Thoracic aorta (tissue), 2 donors: ENCODE measurements around the gene WNT10A. TPM values are rescaled to one million over a fixed set of nuclear protein-coding genes. Genes with fewer than 3 reads are reported as not detected.
"Not testable (repeated sequence)": the region's sequence is repeated elsewhere in the genome, so short reads cannot be mapped to it uniquely, and the experiment has no call there.

Experiments used
- ATAC-seq: fragments of 150-250 bp; one replicate; pipeline ENCODE4 v1.8.0; 2017; ENCODE audit warnings: low read depth; ENCODE audit not compliant: insufficient number of reproducible peaks, low FRiP score
- DNase-seq: peaks from one replicate; pipeline ENCODE4 v3.0.0-alpha.2; 2020; ENCODE audit warnings: low spot score
- H3K27ac ChIP-seq, 2 donors: fragments of 200-600 bp; sonication (generic); 1 replicate in 1 of 2; 2 replicates in 1 of 2; pipeline ENCODE4 v1.5.1; 2016; ENCODE audit warnings: mild to moderate bottlenecking in 2 of 2, moderate library complexity in 2 of 2
- H3K27me3 ChIP-seq: fragments of 200-600 bp; sonication (generic); replicated peaks from 2 replicates; pipeline ENCODE4 v1.6.0; 2016; ENCODE audit warnings: mild to moderate bottlenecking; ENCODE audit not compliant: insufficient read depth
- H3K36me3 ChIP-seq: fragments of 200-600 bp; sonication (generic); one replicate; pipeline ENCODE4 v1.5.1; 2016
- H3K4me1 ChIP-seq, 2 donors: fragments of 200-600 bp; sonication (generic); 1 replicate in 1 of 2; 2 replicates in 1 of 2; pipeline versions ENCODE4 v1.5.1 to v1.6.0; 2016; ENCODE audit warnings: low read depth in 2 of 2, mild to moderate bottlenecking in 1 of 2; ENCODE audit not compliant: control insufficient read depth in 1 of 2
- H3K4me3 ChIP-seq: fragments of 200-600 bp; sonication (generic); 2 replicates; pipeline ENCODE4 v1.5.1; 2016; ENCODE audit warnings: mild to moderate bottlenecking
- H3K9me3 ChIP-seq: fragments of 200-600 bp; sonication (generic); 2 replicates; pipeline ENCODE4 v1.5.1; 2016
- total RNA-seq, 2 donors: library from RNA; depleted of rRNA; stranded (reverse); fragments of >200 nt; gene quantifications; one replicate each; pipeline versions ENCODE4 v1.1.0 to v1.2.3, GENCODE V29; 2016
- TF ChIP-seq, protein P1 (sequence below): fragments of 200-600 bp; sonication (generic); IDR thresholded peaks from one replicate; pipeline ENCODE4 v1.5.1; 2019; ENCODE audit warnings: antibody characterized with exemption

WNT10A gene
- total RNA-seq, 2 donors from 2014 or later = 1.6 TPM; not detected in 1

DNA sequence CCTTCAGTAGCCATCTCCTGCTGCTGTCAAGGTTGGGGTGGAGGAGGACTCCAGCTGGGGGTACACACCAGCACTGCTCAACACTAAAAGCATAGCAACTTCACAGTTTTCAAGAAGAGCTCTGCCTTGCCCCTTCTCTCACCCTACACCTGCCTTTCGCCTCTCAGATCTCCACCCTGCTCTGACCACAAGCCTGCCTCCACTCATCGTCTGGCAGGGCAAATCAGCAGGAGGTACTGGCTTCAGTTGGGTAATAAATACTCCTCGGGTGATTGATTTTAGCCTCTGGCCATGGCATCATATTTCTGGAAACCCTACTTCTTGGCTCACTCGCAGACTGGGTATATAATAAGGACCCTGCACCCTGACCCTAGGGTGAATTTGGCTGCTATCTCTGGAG is 46.0 kb upstream of the WNT10A start:
- Histone ChIP-seq H3K27ac (no peak overlapping the region), H3K27me3 (no peaks in the 10 kb centered on the region), H3K4me1 (peaks cover 13 to 38% of the 10 kb centered on the region in 2 donors), H3K4me3 (no peak overlapping the region), H3K9me3 (peaks cover 5% of the 10 kb centered on the region), H3K36me3 (no peaks in the 10 kb centered on the region)
- ATAC-seq (no peak), DNase-seq (no peak)
- TF ChIP-seq, protein P1, sequence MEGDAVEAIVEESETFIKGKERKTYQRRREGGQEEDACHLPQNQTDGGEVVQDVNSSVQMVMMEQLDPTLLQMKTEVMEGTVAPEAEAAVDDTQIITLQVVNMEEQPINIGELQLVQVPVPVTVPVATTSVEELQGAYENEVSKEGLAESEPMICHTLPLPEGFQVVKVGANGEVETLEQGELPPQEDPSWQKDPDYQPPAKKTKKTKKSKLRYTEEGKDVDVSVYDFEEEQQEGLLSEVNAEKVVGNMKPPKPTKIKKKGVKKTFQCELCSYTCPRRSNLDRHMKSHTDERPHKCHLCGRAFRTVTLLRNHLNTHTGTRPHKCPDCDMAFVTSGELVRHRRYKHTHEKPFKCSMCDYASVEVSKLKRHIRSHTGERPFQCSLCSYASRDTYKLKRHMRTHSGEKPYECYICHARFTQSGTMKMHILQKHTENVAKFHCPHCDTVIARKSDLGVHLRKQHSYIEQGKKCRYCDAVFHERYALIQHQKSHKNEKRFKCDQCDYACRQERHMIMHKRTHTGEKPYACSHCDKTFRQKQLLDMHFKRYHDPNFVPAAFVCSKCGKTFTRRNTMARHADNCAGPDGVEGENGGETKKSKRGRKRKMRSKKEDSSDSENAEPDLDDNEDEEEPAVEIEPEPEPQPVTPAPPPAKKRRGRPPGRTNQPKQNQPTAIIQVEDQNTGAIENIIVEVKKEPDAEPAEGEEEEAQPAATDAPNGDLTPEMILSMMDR = no peak

DNA sequence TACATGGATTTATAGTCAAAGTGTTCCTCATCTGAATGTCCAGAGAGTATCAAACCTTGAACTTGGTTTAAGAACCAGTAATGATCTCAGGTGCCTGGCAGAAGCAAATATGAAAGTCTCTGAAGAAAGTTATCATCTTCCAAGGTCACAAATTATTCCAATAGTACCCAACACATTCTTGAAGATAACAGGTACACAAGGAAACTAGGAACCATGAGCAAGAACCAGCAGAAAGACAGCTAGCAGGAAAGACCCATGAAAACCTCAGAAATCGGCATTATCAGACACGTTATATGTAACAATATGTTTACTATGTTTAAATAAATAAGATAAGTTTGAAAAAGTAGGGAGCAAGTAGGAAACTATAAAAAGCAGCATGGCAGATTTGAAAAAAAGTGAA is 43.2 kb upstream of the WNT10A start:
- peaks cover 5% of the 10 kb centered on the region for H3K9me3 ChIP-seq
- H3K4me1 ChIP-seq = peaks cover 8 to 12% of the 10 kb centered on the region in 2 donors
- H3K27ac ChIP-seq = no peak overlapping the region
- no peak for ATAC-seq
- H3K36me3 ChIP-seq = no peaks in the 10 kb centered on the region
- H3K4me3 ChIP-seq = no peak overlapping the region
- TF ChIP-seq, protein P1 = no peak
- no peaks in the 10 kb centered on the region for H3K27me3 ChIP-seq
- no peak for DNase-seq

DNA sequence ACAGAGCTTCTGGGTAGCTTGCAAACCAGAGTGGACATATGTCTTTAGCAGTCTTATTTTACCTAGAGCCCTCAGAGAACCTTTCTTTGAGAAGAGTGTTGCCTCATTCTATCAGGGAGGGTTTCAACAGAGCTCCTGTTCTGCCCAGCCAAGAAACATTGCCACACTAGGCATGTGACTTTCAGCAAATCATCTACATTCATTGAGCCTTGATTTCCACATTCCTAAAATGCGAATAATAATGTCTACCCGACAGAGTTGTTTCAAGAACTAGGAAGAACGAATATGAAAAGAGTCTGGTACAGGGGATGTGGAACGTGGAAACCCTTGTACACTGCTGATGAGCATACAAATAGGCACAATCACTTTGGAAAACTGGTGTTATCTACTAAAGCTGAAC is 41.2 kb upstream of the WNT10A start:
- ATAC-seq (no peak), DNase-seq (no peak)
- no peaks in the 10 kb centered on the region for H3K4me1 ChIP-seq
- TF ChIP-seq, protein P1 = no peak
- H3K36me3 ChIP-seq = no peaks in the 10 kb centered on the region
- H3K9me3 ChIP-seq = peaks cover 5% of the 10 kb centered on the region
- H3K27me3 ChIP-seq = no peaks in the 10 kb centered on the region
- peak overlapping the region in 1 of 2 donors; percentile 33 for H3K27ac ChIP-seq
- no peak overlapping the region for H3K4me3 ChIP-seq

DNA sequence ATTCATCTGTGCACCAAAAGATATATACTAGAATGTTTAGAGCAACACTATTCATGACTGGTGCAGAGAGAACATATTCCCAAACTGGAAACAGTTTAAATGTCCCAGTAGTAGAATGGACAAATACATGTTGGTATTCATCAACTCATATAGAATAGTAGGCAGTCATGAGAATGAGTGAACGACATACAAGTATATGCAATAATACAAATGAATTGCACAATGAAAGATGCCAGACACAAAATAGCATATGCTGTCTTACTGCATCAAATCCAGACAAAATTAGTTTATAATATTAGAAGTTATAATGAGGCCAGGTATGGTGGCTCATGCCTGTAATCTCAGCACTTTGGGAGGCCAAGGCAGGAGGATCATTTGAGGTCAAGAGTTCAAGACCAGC is 40.8 kb upstream of the WNT10A start:
- H3K27ac ChIP-seq = peak overlapping the region in 1 of 2 donors; percentile 33
- H3K9me3 ChIP-seq = peaks cover 5% of the 10 kb centered on the region
- H3K36me3 ChIP-seq = no peaks in the 10 kb centered on the region
- TF ChIP-seq, protein P1 = no peak
- H3K27me3 ChIP-seq = no peaks in the 10 kb centered on the region
- no peak for DNase-seq
- ATAC-seq = no peak
- H3K4me3 ChIP-seq = no peak overlapping the region
- no peaks in the 10 kb centered on the region for H3K4me1 ChIP-seq

- DNase-seq, H3K9me3 ChIP-seq, H3K4me3 ChIP-seq, H3K27me3 ChIP-seq, H3K36me3 ChIP-seq, H3K4me1 ChIP-seq, H3K27ac ChIP-seq, ATAC-seq: not testable (repeated sequence)
Measured at GRCh38 chr2:218844334-218844733, 36.3 kb upstream of the WNT10A start.

GRCh38 chr2:218846963-218847362 is 33.7 kb upstream of the WNT10A start:
- not testable (repeated sequence) for DNase-seq, H3K36me3 ChIP-seq, H3K9me3 ChIP-seq, H3K4me1 ChIP-seq, H3K27ac ChIP-seq, H3K4me3 ChIP-seq, ATAC-seq, H3K27me3 ChIP-seq
